B cell (primary cell): ENCODE data around the gene PDAP1. TPM values are rescaled to one million over a fixed set of nuclear protein-coding genes. Genes with fewer than 3 reads are reported as not detected.
A peak's percentile ranks its signal among the peaks of the same experiment; 100 is the strongest.

Source experiments
- ATAC-seq: fragments of 200-7000 bp; cut with Tn5 transposase; one replicate; pipeline ENCODE4 v1.10.0; 2021; ENCODE audit warnings: low read depth, mild to moderate bottlenecking, moderate number of reproducible peaks, moderate library complexity
- CTCF ChIA-PET: fragments of 350-600 bp; sonication (Branson Sonifier 250); formaldehyde crosslinking; loops from one replicate; lab custom pipeline; 2021; ENCODE audit warnings: antibody characterized with exemption, inconsistent platforms; lab: Charles Lee
- POLR2A ChIA-PET: fragments of 350-600 bp; sonication (Branson Sonifier 250); formaldehyde crosslinking; loops from one replicate; lab custom pipeline; 2021; ENCODE audit warnings: antibody characterized with exemption; lab: Charles Lee
- DNase-seq: peaks from one replicate; pipeline ENCODE4 v3.0.0; 2013
- H2AFZ ChIP-seq: 2 replicates; pipeline ENCODE4 v1.6.1; 2012; ENCODE audit warnings: mild to moderate bottlenecking, low read depth, low read length; ENCODE audit not compliant: insufficient read depth, poor library complexity, severe bottlenecking
- H3K27ac ChIP-seq, 2 donors: 1 replicate in 1 of 2; 2 replicates in 1 of 2; pipeline ENCODE4 v1.5.1; 2012 to 2013; ENCODE audit warnings: low read length in 2 of 2, mild to moderate bottlenecking in 2 of 2, moderate library complexity in 1 of 2
- H3K27me3 ChIP-seq, 4 experiments: fragments of 200-600 bp in 1 of 4; sonication (generic) in 1 of 4; replicated peaks in 1 of 4; 1 replicate in 2 of 4; 2 replicates in 2 of 4; pipeline versions ENCODE4 v1.6.1 to v1.7.0; 2013 to 2016; ENCODE audit warnings: low read length in 3 of 4, mild to moderate bottlenecking in 2 of 4, mixed read lengths in 1 of 4, moderate library complexity in 1 of 4; ENCODE audit not compliant: insufficient read depth in 4 of 4, control insufficient read depth in 3 of 4; ENCODE audit errors: control extremely low read depth in 1 of 4
- H3K36me3 ChIP-seq, 2 experiments: replicated peaks in 1 of 2; 1 replicate in 1 of 2; 2 replicates in 1 of 2; pipeline versions ENCODE4 v1.6.1 to v1.7.1; 2013; ENCODE audit warnings: low read length in 1 of 2; ENCODE audit not compliant: insufficient read depth in 2 of 2, control insufficient read depth in 1 of 2; ENCODE audit errors: control extremely low read depth in 1 of 2, extremely low read depth in 1 of 2
- H3K4me1 ChIP-seq, 2 donors: fragments of 200-600 bp in 1 of 2; sonication (generic) in 1 of 2; 1 replicate in 1 of 2; 2 replicates in 1 of 2; pipeline versions ENCODE4 v1.5.1 to v1.6.1; 2013 to 2017; ENCODE audit warnings: low read length in 2 of 2; ENCODE audit not compliant: control insufficient read depth in 2 of 2, insufficient read depth in 2 of 2
- H3K4me2 ChIP-seq: replicated peaks from 2 replicates; pipeline ENCODE3; 2012; ENCODE audit warnings: mild to moderate bottlenecking, low read depth, low read length; ENCODE audit not compliant: poor library complexity, severe bottlenecking
- H3K4me3 ChIP-seq, 5 experiments: fragments of 200-600 bp in 1 of 5; sonication (generic) in 1 of 5; 1 replicate in 3 of 5; 2 replicates in 2 of 5; pipeline versions ENCODE4 v1.5.1 to v1.7.0; 2011 to 2016; ENCODE audit warnings: low read length in 4 of 5, mild to moderate bottlenecking in 4 of 5, low read depth in 2 of 5, control low read depth in 1 of 5, moderate library complexity in 1 of 5; ENCODE audit not compliant: insufficient read depth in 1 of 5; ENCODE audit errors: control extremely low read depth in 1 of 5, extremely low read depth in 1 of 5
- H3K79me2 ChIP-seq: fragments of 200-600 bp; sonication (generic); one replicate; pipeline ENCODE4 v1.6.0; 2016; ENCODE audit warnings: low read length; ENCODE audit not compliant: control insufficient read depth, insufficient read depth
- H3K9ac ChIP-seq: fragments of 200-600 bp; sonication (generic); 2 replicates; pipeline ENCODE4 v1.6.1; 2017; ENCODE audit warnings: mild to moderate bottlenecking, low read length, moderate library complexity
- H3K9me3 ChIP-seq, 3 donors: one replicate each; pipeline versions ENCODE4 v1.6.1 to v1.7.1; 2013; ENCODE audit warnings: low read length in 2 of 3; ENCODE audit not compliant: control insufficient read depth in 2 of 3, insufficient read depth in 1 of 3; ENCODE audit errors: control extremely low read depth in 1 of 3
- H4K20me1 ChIP-seq: 2 replicates; pipeline ENCODE4 v1.6.0; 2012; ENCODE audit warnings: mild to moderate bottlenecking, low read length; ENCODE audit not compliant: insufficient read depth, control insufficient read depth, poor library complexity, severe bottlenecking
- H3K27ac Mint-ChIP-seq: one replicate; pipeline ENCODE4 v1.8.0; 2021; ENCODE audit warnings: mixed read lengths
- H3K27me3 Mint-ChIP-seq: one replicate; pipeline ENCODE4 v1.8.0; 2021; ENCODE audit warnings: mixed read lengths
- H3K4me1 Mint-ChIP-seq: one replicate; pipeline ENCODE4 v1.8.0; 2021; ENCODE audit warnings: mixed read lengths
- H3K4me3 Mint-ChIP-seq: one replicate; pipeline ENCODE4 v1.8.0; 2021; ENCODE audit warnings: mixed read lengths
- H3K9me3 Mint-ChIP-seq: one replicate; pipeline ENCODE4 v1.8.0; 2022; ENCODE audit warnings: mixed read lengths; ENCODE audit not compliant: insufficient read depth
- CTCF ChIP-seq: fragments of 200-600 bp; IDR thresholded peaks from one replicate; pipeline ENCODE4 v1.8.0; 2022; ENCODE audit warnings: antibody characterized with exemption, mild to moderate bottlenecking
- EZH2 ChIP-seq: IDR thresholded peaks from 2 replicates; pipeline ENCODE4 v1.6.1; 2012; ENCODE audit warnings: borderline replicate concordance, low read depth, mild to moderate bottlenecking, moderate library complexity, low read length; ENCODE audit not compliant: insufficient read depth, poor library complexity, severe bottlenecking
- WGBS: methylation state at CpG from one replicate; pipeline ENCODE4 v1.1.5; 2013; ENCODE audit warnings: missing lambda C conversion rate; ENCODE audit not compliant: insufficient coverage; 5-methylcytosine and 5-hydroxymethylcytosine counted together
- intact Hi-C: fragments of 100-400 bp; cut with micrococcal nuclease; formaldehyde crosslinking; loops from one replicate; pipeline ENCODE4 v1.10.0; 2022
- polyA plus RNA-seq: library from polyadenylated mRNA; depleted of rRNA; stranded (reverse); fragments of >200 nt; gene quantifications from 2 replicates; pipeline ENCODE4 v1.2.3, GENCODE V29; 2012
- total RNA-seq, 2 donors: library from RNA; stranded (reverse); fragments of 120-200 nt in 1 of 2; gene quantifications; 1 replicate in 1 of 2; 2 replicates in 1 of 2; pipeline versions ENCODE4 v1.2.3 to v1.2.4, GENCODE V29; 2013 to 2022

PDAP1 gene
- total and polyA plus RNA-seq, 2 donors (not counting 1 experiment from before 2014, with no cell fraction given) = 19.2 to 60.4 TPM

GRCh38 chr7:99437946-99438572 lies 29.7 kb upstream of the PDAP1 start:
- H3K27ac Mint-ChIP-seq = peak overlapping the region; percentile 95
- WGBS = 2% methylated on average over 14 of the region's 20 CpGs
- H3K9me3 ChIP-seq = no peaks in the 10 kb centered on the region
- H4K20me1 ChIP-seq = peaks cover 10% of the 10 kb centered on the region
- peaks cover 0 to 12% of the 10 kb centered on the region in 2 experiments for H3K36me3 ChIP-seq
- peak overlapping the region; percentile 99 for H2AFZ ChIP-seq
- no peaks in the 10 kb centered on the region for H3K27me3 ChIP-seq
- peak overlapping the region; percentile 97 for H3K4me2 ChIP-seq
- H3K4me1 ChIP-seq = peaks cover 12 to 24% of the 10 kb centered on the region in 2 donors
- ATAC-seq (peak; percentile 6), DNase-seq (no peak)
- intact Hi-C loops = loop anchor here (1.0 to 2.0 kb wide), 3 partner anchors 28 to 63 kb away; partner anchors contain the start of genes ARPC1B, ATP5MF, BUD31 and PDAP1
- TF ChIP-seq CTCF (no peak), EZH2 (no peak)
- no peaks in the 10 kb centered on the region for H3K27me3 Mint-ChIP-seq
- no peaks in the 10 kb centered on the region for H3K9me3 Mint-ChIP-seq
- H3K79me2 ChIP-seq = peaks cover 34% of the 10 kb centered on the region
- H3K9ac ChIP-seq = peak overlapping the region; percentile 91
- ChIA-PET CTCF (interaction anchor here (1.3 kb wide), 1 partner anchor 72 kb away, joined by 3 read pairs; no protein-coding TSS in a partner anchor), POLR2A (interaction anchor here (1.7 to 1.9 kb wide), 2 partner anchors 29 to 120 kb away, joined by 6 to 8 read pairs; partner anchors contain the start of genes BUD31, PDAP1 and ZNF655)
- H3K4me1 Mint-ChIP-seq = peaks cover 24% of the 10 kb centered on the region
- peak overlapping the region; percentile 97 for H3K4me3 Mint-ChIP-seq
- peak overlapping the region; percentile 59 to 79 for H3K27ac ChIP-seq
- peak overlapping the region; percentile 38 to 97 (median 92) for H3K4me3 ChIP-seq

GRCh38 chr7:99433158-99433557 lies 24.8 kb upstream of the PDAP1 start:
- ChIA-PET CTCF (no interaction called here), POLR2A (no interaction called here)
- no peaks in the 10 kb centered on the region for H3K9me3 ChIP-seq
- H3K27me3 ChIP-seq = no peaks in the 10 kb centered on the region
- Mint-ChIP-seq H3K27ac (no peak overlapping the region), H3K4me1 (no peaks in the 10 kb centered on the region), H3K9me3 (no peaks in the 10 kb centered on the region), H3K4me3 (no peak overlapping the region), H3K27me3 (no peaks in the 10 kb centered on the region)
- no peak overlapping the region for H2AFZ ChIP-seq
- no peak overlapping the region for H3K4me3 ChIP-seq
- H3K4me1 ChIP-seq = peaks cover 0 to 9% of the 10 kb centered on the region in 2 donors
- WGBS = 93% methylated on average over 7 of the region's 9 CpGs
- H3K9ac ChIP-seq = no peak overlapping the region
- H3K79me2 ChIP-seq = no peaks in the 10 kb centered on the region
- peaks cover 0 to 37% of the 10 kb centered on the region in 2 experiments for H3K36me3 ChIP-seq
- no peaks in the 10 kb centered on the region for H4K20me1 ChIP-seq
- no peak overlapping the region for H3K4me2 ChIP-seq
- ATAC-seq (no peak), DNase-seq (no peak)
- TF ChIP-seq EZH2 = no peak
- TF ChIP-seq CTCF = no peak
- H3K27ac ChIP-seq = no peak overlapping the region
- intact Hi-C loops = no loop called here
